ENCODE measurements around the gene RELN. TPM values are rescaled to one million over a fixed set of nuclear protein-coding genes. Genes with fewer than 3 reads are reported as not detected.
"Not testable (repeated sequence)": the region's sequence is repeated elsewhere in the genome, so short reads cannot be mapped to it uniquely, and the experiment has no call there.

RELN gene
- total RNA-seq, 1 donor from 2014 or later = 1.5 TPM

GRCh38 chr7:103896826-103897225 lies 92.6 kb downstream of the RELN start:
- not testable (repeated sequence) for DNase-seq (ENCODE audit: low spot score)

GRCh38 chr7:103894656-103895596 lies 94.5 kb downstream of the RELN start:
- DNase-seq (ENCODE audit: low spot score) = no peak

- DNase-seq (ENCODE audit: low spot score) = no peak
Measured at GRCh38 chr7:103893350-103893749, 96.1 kb downstream of the RELN start.

DNA sequence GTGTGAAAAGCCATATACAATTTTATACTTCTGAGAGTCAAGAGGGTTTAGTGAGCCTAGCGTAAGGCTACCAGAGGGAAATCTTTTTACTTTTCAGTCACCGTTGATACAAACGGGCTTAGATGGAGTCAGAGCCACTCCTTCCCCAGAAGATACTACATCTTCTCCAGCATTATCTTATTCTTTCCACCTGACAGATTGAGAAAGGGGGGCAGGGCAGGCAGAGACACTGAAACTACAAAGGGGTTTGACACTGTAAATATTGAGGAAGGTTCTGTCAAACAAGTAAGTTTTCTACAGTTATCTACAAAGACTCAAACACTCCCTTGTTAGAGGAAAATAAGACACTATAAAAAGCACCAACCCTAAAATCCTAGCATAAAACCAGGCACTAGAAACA lies 100.0 kb downstream of the RELN start:
- DNase-seq (ENCODE audit: low spot score) = no peak

DNA sequence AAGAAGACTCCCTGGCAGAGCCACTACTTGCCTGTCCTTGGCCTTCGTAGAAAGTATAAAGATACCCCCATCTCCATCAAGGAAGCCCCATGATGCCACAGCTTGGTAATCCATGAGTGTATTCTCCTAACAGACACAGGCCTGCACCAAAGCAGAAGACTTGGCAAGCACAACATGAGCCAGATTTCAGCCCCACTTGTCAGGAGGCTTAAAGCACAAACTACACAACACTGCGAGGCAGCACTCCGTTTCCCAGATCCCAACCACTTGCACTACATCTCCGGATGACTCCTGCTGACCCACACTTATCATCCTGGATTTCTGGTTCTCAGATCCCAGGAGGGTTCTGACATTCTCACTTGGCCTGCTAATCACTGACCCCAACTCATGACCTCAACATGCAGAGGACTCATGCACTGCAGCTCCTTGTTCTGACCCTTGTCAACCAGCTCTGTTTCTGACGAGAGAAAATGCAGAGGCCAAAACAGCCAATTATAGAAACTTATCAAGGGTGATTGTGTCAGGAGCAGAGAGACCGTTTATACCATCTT lies 100.8 kb downstream of the RELN start:
- DNase-seq (ENCODE audit: low spot score) = no peak

DNA sequence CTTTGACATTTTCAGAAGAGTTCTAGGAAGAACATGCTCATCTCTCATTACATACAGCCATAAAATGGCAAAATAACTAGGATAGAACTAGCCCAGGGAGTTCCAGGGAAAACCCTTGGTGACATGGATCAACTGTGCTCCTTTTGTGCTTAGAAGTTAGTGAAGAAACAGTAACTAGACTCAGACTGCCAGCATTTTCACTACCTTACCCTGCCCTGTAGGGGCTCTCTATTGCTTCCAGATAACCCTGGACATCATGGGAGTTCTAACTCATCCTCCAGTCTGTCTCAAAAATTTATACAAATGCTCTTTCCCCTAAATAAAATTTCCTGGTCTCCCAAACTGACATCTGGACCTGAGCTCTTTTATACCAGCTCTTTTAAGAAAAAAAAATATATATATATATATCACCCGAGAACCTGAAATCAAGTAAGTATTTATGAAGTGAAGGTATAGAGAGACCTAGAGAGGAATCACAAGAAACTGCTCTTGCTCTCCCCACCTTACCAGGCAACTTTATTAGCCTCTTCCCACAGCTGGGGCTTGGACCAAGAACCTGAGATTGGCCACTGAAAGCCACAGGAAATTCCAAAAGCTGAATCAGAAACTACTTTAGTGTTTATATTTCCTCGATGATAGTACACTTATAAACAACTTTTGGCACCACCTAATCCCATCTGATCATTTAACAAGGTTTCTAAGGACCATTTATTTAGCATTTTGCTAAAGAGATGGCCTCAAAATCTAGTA lies 101.4 kb downstream of the RELN start:
- no peak for DNase-seq (ENCODE audit: low spot score)

DNA sequence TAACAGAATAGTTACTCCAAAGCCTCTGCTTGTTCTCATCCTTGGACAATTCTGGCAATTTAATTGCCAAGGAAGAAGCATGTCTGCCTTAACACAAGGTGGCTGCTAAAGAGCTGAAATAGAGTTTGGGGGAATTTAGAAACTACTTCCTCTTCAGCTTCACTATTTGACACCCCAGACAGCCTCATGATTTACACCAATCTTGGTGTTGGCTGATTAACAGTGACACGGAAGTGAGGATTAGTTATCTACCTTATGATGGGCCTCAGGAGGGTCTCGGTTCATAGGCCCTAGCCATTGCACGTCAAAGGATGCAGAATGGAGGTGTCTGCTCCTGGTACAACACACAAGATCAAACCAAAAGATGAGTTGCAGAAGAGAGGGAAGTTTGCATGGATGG lies 102.4 kb downstream of the RELN start:
- no peak for DNase-seq (ENCODE audit: low spot score)

GRCh38 chr7:103879928-103880600 lies 109.4 kb downstream of the RELN start:
- DNase-seq (ENCODE audit: low spot score) = no peak

GRCh38 chr7:103879411-103879810 lies 110.0 kb downstream of the RELN start:
- DNase-seq (ENCODE audit: low spot score) = no peak

DNA sequence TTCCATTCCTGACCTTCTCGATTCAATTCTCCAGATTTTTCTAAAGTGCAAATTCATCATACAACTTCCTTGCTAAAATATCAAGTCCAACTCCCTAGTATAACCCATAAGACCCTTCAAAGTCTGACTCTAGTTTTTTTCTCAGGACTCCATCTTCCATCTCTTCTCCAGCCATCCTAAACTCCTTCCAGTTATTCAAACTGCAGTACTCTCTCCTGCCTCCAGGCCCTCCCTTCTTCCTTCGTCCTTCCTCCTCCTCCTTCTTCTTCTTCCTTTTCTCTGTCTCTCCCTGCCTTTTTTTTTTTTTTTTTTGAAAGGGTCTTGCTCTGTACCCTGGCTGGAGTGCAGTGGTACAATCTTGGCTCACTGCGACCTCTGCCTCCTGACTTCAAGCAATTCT lies 111.9 kb downstream of the RELN start:
- no peak for DNase-seq (ENCODE audit: low spot score)

- DNase-seq (ENCODE audit: low spot score) = no peak
Measured at GRCh38 chr7:103875718-103876117, 113.7 kb downstream of the RELN start.

DNA sequence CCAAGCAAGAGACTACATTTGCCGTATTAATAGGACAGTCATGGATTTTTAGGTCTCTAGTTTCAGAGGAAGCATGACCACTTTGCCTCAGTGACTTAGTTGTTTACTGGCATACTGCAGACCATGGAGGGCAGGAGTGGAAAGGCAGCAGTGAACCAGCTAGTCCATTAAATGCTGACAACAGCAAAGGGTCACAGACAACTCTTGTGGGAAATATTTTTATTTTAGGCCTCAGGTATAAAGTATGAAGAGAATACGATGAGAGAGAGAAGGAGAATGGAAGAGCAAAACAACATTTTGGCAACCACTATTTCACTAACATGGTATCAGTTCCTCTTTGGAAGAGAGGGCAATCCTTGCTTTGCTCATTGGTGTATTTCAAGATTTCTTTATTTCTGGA lies 118.0 kb downstream of the RELN start:
- no peak for DNase-seq (ENCODE audit: low spot score)

DNA sequence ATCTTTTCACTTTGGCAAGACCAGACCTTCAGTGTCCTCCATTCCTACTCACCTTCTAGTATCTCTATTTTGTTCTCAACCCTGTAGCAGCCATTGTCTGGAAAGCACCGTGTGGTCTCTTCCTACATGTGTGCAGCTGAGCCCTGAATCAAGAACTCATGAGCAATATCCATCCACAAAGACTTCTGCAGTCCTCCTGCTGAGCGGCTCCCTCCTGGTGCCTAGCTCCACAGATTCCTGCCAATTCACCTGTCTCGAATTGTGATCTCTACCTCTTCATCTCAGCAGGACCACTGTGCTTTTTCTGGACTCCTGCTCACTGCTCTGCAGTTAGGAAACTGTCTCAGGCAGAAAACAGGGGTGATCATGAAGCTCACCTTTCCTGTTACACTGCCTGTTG lies 118.8 kb downstream of the RELN start:
- no peak for DNase-seq (ENCODE audit: low spot score)

GRCh38 chr7:103867874-103868273 lies 121.6 kb downstream of the RELN start:
- DNase-seq (ENCODE audit: low spot score) = no peak

DNA sequence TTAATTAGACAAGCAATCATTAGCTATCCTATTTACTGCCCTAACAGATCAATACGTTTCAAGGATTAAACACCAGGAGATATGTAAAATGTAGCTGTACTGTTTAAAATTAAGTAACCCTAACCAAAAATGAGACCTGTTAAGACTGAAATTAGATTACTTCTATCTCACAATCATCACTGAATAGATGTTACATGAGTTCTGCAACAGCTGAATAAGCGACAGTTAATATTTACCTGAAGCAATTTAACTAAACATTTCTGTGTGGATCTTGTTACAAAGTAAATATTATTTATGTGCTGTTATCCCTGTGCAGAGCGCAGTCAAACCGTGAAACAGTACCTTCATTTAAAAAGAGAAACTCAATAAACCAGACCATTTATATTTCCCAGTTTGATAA lies 122.5 kb downstream of the RELN start:
- no peak for DNase-seq (ENCODE audit: low spot score)

- DNase-seq (ENCODE audit: low spot score) = no peak
Measured at GRCh38 chr7:103865442-103865841, 124.0 kb downstream of the RELN start.

DNA sequence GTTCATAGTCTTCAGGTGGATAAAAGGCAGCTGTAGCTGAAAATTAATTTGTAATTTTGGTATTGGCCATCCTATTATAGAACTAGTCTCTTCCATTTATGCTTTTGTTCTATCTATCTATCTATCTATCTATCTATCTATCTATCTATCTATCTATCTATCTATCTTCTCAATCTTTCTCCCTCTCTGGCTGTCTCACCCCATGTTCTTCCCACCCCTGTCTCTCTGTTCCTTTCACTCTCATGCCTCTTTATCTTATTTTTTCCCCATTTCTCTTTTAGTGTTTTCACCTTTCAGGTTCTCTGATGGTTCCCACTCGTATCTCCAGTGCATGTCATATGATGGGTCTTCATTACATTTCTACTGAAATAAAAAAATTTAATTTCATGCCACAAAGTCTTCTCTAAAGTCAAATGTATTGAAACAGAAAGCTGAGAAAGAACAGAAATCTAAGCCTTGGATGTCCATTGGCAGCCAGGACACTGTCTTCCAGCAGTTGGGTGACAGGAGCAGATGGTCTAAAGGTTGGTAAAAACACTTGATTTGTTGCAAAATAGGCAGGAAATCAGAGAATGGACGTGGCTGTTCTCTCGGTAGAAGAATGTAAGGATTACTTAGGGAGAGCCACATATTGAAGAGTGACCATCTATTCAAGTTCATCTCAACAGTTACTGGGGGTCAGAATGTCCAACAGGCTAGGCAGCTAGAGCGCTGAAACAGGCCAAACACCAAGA lies 127.0 kb downstream of the RELN start:
- DNase-seq (ENCODE audit: low spot score) = no peak

- no peak for DNase-seq (ENCODE audit: low spot score)
Measured at GRCh38 chr7:103859709-103860108, 129.7 kb downstream of the RELN start.

DNA sequence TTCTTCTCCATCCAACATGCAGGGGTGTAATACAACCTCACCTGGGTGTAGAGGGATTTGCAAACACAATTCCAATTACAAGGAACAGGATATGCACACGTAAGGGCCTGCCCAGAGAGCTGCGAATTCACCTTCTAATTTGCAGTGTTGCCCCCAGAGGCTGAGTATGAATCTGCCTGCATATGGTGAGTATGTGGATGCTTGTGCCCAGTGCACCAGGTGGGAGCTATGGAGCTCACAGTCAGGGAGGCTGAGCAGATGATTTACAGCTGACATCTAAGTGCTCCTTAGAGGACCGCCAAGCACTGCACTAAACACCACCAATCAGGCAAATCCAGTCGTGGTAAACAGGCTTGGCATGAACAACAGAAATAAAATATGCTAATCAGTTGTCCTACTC lies 132.0 kb downstream of the RELN start:
- no peak for DNase-seq (ENCODE audit: low spot score)

DNA sequence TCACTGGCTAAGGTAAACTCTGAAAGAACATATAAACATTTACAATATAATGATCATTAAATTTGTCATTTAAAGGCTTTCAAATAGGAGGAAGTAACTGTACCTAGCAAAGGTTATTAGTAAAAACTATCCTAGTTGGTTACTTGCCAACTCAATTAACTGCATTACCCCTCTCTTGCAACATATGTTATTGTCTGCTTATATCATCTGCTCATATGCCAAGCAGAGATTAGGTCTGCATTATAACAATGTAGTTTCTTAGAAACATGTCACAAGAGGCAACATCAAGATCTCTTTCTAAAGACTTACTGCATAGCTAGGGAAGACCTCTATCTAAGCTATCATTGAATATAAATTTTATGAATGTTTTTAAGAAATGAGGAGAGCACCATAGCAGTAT lies 132.5 kb downstream of the RELN start:
- DNase-seq (ENCODE audit: low spot score) = no peak

GRCh38 chr7:103855671-103856070 lies 133.8 kb downstream of the RELN start:
- DNase-seq (ENCODE audit: low spot score) = no peak

Measured in ureter (tissue), 1 donor.